OCI-LY7 (cell line): ENCODE results near the gene MILR1. TPM values are rescaled to one million over a fixed set of nuclear protein-coding genes. Genes with fewer than 3 reads are reported as not detected.
"Not testable (repeated sequence)": the region's sequence is repeated elsewhere in the genome, so short reads cannot be mapped to it uniquely, and the experiment has no call there.

Experiments used
- BruUV-seq: library from RNA; stranded (reverse); fragments of 400-500 nt; replicated peaks from 2 replicates; lab custom pipeline; 2021; lab: Mats Ljungman, UMichigan
- CTCF ChIA-PET: fragments of 300-600 bp; sonication (Branson Sonifier 250); formaldehyde crosslinking; loops from one replicate; lab custom pipeline; 2022; ENCODE audit warnings: antibody characterized with exemption; ENCODE audit not compliant: unreplicated experiment; lab: Charles Lee
- POLR2A ChIA-PET: fragments of 300-600 bp; sonication (Branson Sonifier 250); formaldehyde crosslinking; loops from one replicate; lab custom pipeline; 2022; ENCODE audit warnings: antibody characterized with exemption; lab: Charles Lee
- DNase-seq: peaks from one replicate; pipeline ENCODE4 v3.0.0-alpha.2; 2015; ENCODE audit warnings: low spot score
- H2AFZ ChIP-seq: fragments of 200-600 bp; sonication (generic), shearing (Covaris generic); 2 replicates; pipeline ENCODE4 v1.6.1; 2014; ENCODE audit warnings: mild to moderate bottlenecking, antibody characterized with exemption, low read length, moderate library complexity
- H3K27ac ChIP-seq: fragments of 200-600 bp; sonication (generic); 2 replicates; pipeline ENCODE4 v1.5.1; 2014; ENCODE audit warnings: mixed run types, low read depth, mild to moderate bottlenecking, moderate library complexity, low read length, inconsistent platforms; ENCODE audit not compliant: poor library complexity, severe bottlenecking
- H3K36me3 ChIP-seq: fragments of 200-600 bp; sonication (generic); 2 replicates; pipeline ENCODE4 v1.6.1; 2014; ENCODE audit warnings: mild to moderate bottlenecking, antibody characterized with exemption, low read length, moderate library complexity, mixed read lengths; ENCODE audit not compliant: insufficient read depth
- H3K4me1 ChIP-seq: fragments of 200-600 bp; sonication (generic); 2 replicates; pipeline ENCODE4 v1.5.1; 2014; ENCODE audit warnings: mild to moderate bottlenecking, low read length; ENCODE audit not compliant: insufficient read depth, poor library complexity, severe bottlenecking
- H3K4me2 ChIP-seq: fragments of 200-600 bp; sonication (generic); 2 replicates; pipeline ENCODE4 v1.6.1; 2014; ENCODE audit warnings: mild to moderate bottlenecking, low read length
- H3K4me3 ChIP-seq: fragments of 200-600 bp; sonication (generic); 2 replicates; pipeline ENCODE4 v1.5.1; 2014; ENCODE audit warnings: mild to moderate bottlenecking, low read depth, low read length; ENCODE audit not compliant: poor library complexity, severe bottlenecking
- H3K79me2 ChIP-seq: fragments of 200-600 bp; sonication (generic); 2 replicates; pipeline ENCODE4 v1.6.1; 2016; ENCODE audit warnings: low read depth, mild to moderate bottlenecking, low read length, moderate library complexity, mixed read lengths; ENCODE audit not compliant: insufficient read depth
- H3K9me2 ChIP-seq: fragments of 200-600 bp; sonication (generic); 2 replicates; pipeline ENCODE4 v1.6.1; 2016; ENCODE audit warnings: mild to moderate bottlenecking, low read length, mixed read lengths; ENCODE audit not compliant: insufficient read depth
- H3K9me3 ChIP-seq: fragments of 200-600 bp; sonication (generic); 2 replicates; pipeline ENCODE4 v1.6.1; 2014; ENCODE audit warnings: mild to moderate bottlenecking, mixed run types, low read length, mixed read lengths
- H4K20me1 ChIP-seq: fragments of 200-600 bp; sonication (generic); 2 replicates; pipeline ENCODE4 v1.6.1; 2014; ENCODE audit warnings: mild to moderate bottlenecking, antibody characterized with exemption, low read length, moderate library complexity, mixed read lengths; ENCODE audit not compliant: insufficient read depth
- CTCF ChIP-seq: fragments of 200-600 bp; sonication (generic); conservative IDR thresholded peaks from 2 replicates; pipeline ENCODE4 v1.5.1; 2014; ENCODE audit warnings: mild to moderate bottlenecking, antibody characterized with exemption, low read length, moderate library complexity, mixed read lengths
- EZH2phosphoT487 ChIP-seq: fragments of 200-600 bp; sonication (generic); IDR thresholded peaks from 2 replicates; pipeline ENCODE4 v1.6.1; 2018; ENCODE audit warnings: low read depth, borderline replicate concordance, mild to moderate bottlenecking, mixed run types, antibody characterized with exemption, low read length, moderate library complexity, mixed read lengths
- intact Hi-C: fragments of 100-400 bp; cut with micrococcal nuclease; formaldehyde crosslinking; loops from one replicate; pipeline ENCODE4 v1.10.0; 2022; ENCODE audit not compliant: unreplicated experiment
- total RNA-seq, 2 experiments: library from RNA; depleted of rRNA in 1 of 2; stranded (reverse); fragments of >200 nt in 1 of 2; shearing (Covaris generic) in 1 of 2; gene quantifications; 2 replicates each; pipeline ENCODE4 v1.2.3, GENCODE V29; 2014 to 2022

Gene MILR1
- total RNA-seq, 2 experiments from 2014 or later: 68.7 to 101 TPM

GRCh38 chr17:64491994-64492393 is 43.1 kb downstream of the MILR1 start:
- intact Hi-C loops: loop anchor here (1.0 kb wide), 1 partner anchor 72 kb away; no protein-coding TSS in a partner anchor
- no peak for DNase-seq
- H3K79me2 ChIP-seq: peaks cover 55% of the 10 kb centered on the region
- no peak overlapping the region for H3K27ac ChIP-seq
- H3K9me3 ChIP-seq: no peaks in the 10 kb centered on the region; the same call in 1 of the 2 replicates
- POLR2A ChIA-PET: interaction anchor here (0.5 to 1.0 kb wide), 4 partner anchors 10 to 436 kb away, joined by 3 to 4 read pairs (median 3); no protein-coding TSS in a partner anchor
- no peak overlapping the region for H3K4me3 ChIP-seq
- no peaks in the 10 kb centered on the region for H3K9me2 ChIP-seq
- peaks cover 77% of the 10 kb centered on the region for H3K36me3 ChIP-seq
- no TSS peak for BruUV-seq
- no peak overlapping the region for H2AFZ ChIP-seq
- CTCF ChIA-PET: no interaction called here
- no peak for TF ChIP-seq EZH2phosphoT487
- no peak overlapping the region for H3K4me2 ChIP-seq
- peaks cover 14% of the 10 kb centered on the region for H3K4me1 ChIP-seq
- peaks cover 5% of the 10 kb centered on the region; the same call in 1 of the 2 replicates for H4K20me1 ChIP-seq

- no peaks in the 10 kb centered on the region; the same call in 1 of the 2 replicates for H3K9me3 ChIP-seq
- peaks cover 5% of the 10 kb centered on the region; the same call in 1 of the 2 replicates for H4K20me1 ChIP-seq
- POLR2A ChIA-PET: interaction anchor here (0.5 to 1.0 kb wide), 6 partner anchors 15 to 1820 kb away, joined by 3 to 4 read pairs (median 3); no protein-coding TSS in a partner anchor
- H3K4me3 ChIP-seq: peak overlapping the region; percentile 2
- no peak overlapping the region for H2AFZ ChIP-seq
- H3K36me3 ChIP-seq: peaks cover 73% of the 10 kb centered on the region
- no TSS peak for BruUV-seq
- peaks cover 55% of the 10 kb centered on the region for H3K79me2 ChIP-seq
- TF ChIP-seq EZH2phosphoT487 (no peak), CTCF (peak; percentile 76)
- H3K4me2 ChIP-seq: peak overlapping the region; percentile 17; the same call in 1 of the 2 replicates
- DNase-seq: peak; percentile 44
- peaks cover 20% of the 10 kb centered on the region for H3K4me1 ChIP-seq
- intact Hi-C loops: no loop called here
- CTCF ChIA-PET: no interaction called here
- H3K27ac ChIP-seq: no peak overlapping the region
- no peaks in the 10 kb centered on the region for H3K9me2 ChIP-seq
These were observed 43.7 kb downstream of the MILR1 start for GRCh38 chr17:64492481-64493109.

GRCh38 chr17:64494121-64494520 is 45.2 kb downstream of the MILR1 start:
- peaks cover 63% of the 10 kb centered on the region for H3K79me2 ChIP-seq
- H3K9me2 ChIP-seq: no peaks in the 10 kb centered on the region
- no peaks in the 10 kb centered on the region; the same call in 1 of the 2 replicates for H3K9me3 ChIP-seq
- peaks cover 35% of the 10 kb centered on the region for H3K4me1 ChIP-seq
- H3K4me3 ChIP-seq: peak overlapping the region; percentile 87
- H2AFZ ChIP-seq: no peak overlapping the region
- peaks cover 18% of the 10 kb centered on the region; the same call in 1 of the 2 replicates for H4K20me1 ChIP-seq
- peak overlapping the region; percentile 76 for H3K4me2 ChIP-seq
- no TSS peak for BruUV-seq
- peak overlapping the region; percentile 30 for H3K27ac ChIP-seq
- DNase-seq: no peak
- intact Hi-C loops: no loop called here
- H3K36me3 ChIP-seq: peaks cover 74% of the 10 kb centered on the region
- TF ChIP-seq CTCF: no peak
- TF ChIP-seq EZH2phosphoT487: no peak
- POLR2A ChIA-PET: interaction anchor here (0.6 kb wide), 1 partner anchor 27 kb away, joined by 3 read pairs; no protein-coding TSS in a partner anchor
- CTCF ChIA-PET: no interaction called here

GRCh38 chr17:64495300-64495699 is 46.4 kb downstream of the MILR1 start:
- peak overlapping the region; percentile 87 for H3K4me3 ChIP-seq
- BruUV-seq, H3K27ac ChIP-seq, DNase-seq, CTCF ChIA-PET, H3K9me2 ChIP-seq, H3K9me3 ChIP-seq, H2AFZ ChIP-seq: not testable (repeated sequence)
- peaks cover 47% of the 10 kb centered on the region for H3K4me1 ChIP-seq
- peaks cover 74% of the 10 kb centered on the region for H3K36me3 ChIP-seq
- H3K4me2 ChIP-seq: peak overlapping the region; percentile 76
- POLR2A ChIA-PET: interaction anchor here (0.6 to 2.0 kb wide), 4 partner anchors 9 to 318 kb away, joined by 3 to 6 read pairs (median 3); no protein-coding TSS in a partner anchor
- peaks cover 74% of the 10 kb centered on the region for H3K79me2 ChIP-seq
- intact Hi-C loops: loop anchor here (5.0 kb wide), 1 partner anchor 568 kb away; no protein-coding TSS in a partner anchor
- peaks cover 21% of the 10 kb centered on the region; the same call in 1 of the 2 replicates for H4K20me1 ChIP-seq
